NCI-H345 treated with DMSO at 0.1 percent for 48 hours (cell line): ENCODE data around the gene SMAD2.
"Not testable (repeated sequence)": the region's sequence is repeated elsewhere in the genome, so short reads cannot be mapped to it uniquely, and the experiment has no call there.

Experiments
- DNase-seq: peaks from one replicate; lab custom pipeline; 2025; ENCODE audit not compliant: unreplicated experiment; lab: John Stamatoyannopoulos, UW

SMAD2 gene

DNA sequence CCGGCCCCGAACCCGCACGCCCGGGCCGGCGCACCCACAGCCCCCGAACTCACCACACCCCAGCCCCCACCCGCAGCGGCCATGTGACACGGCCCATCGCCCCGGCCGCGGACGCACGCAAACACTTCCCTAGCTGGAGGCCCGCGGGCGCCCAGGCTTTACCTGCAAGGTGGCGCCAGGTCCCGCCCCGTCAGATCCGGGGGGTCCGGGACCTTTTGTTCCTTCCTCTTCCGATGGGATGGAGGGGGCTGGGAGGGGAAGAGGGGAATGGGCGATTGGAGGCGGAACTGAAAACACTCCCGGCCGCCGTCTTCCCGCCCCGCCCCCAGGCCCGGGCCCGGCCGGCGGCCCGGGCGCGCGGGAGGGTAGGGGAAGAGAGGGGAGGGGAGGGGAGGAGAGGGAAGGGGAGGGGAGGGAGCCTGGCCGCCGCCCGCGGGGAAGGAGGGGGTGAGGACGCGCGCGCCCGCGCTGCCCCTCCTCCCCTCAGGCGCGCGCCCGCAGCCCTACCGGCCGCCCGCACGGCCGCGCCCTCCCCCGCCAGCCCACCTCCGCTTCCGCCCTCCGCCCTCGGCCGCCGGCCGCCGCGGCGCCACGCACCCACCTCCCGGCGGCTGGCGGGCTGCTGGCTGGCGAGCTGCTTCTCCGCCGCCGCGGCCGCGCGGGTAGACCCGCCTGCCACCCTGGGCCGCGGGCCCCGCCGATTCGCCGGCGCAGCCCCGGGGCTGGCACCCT, at the start of gene SMAD2:
Gene SMAD2, minus strand, starts transcription at position 461 of the 732 bp plus-strand sequence. CDS start 33,903 bp downstream, outside the sequence.
- DNase-seq, result peak; percentile 73

GRCh38 chr18:47979611-47980200, 49.2 kb upstream of the SMAD2 start:
- no peak for DNase-seq

GRCh38 chr18:47978603-47979002, 48.1 kb upstream of the SMAD2 start:
- DNase-seq, result no peak

GRCh38 chr18:47978141-47978540, 47.7 kb upstream of the SMAD2 start:
- no peak for DNase-seq

- DNase-seq, result no peak
Measured at GRCh38 chr18:47975701-47976100, 45.2 kb upstream of the SMAD2 start.

GRCh38 chr18:47975105-47975504, 44.6 kb upstream of the SMAD2 start:
- DNase-seq, result peak; percentile 51

DNA sequence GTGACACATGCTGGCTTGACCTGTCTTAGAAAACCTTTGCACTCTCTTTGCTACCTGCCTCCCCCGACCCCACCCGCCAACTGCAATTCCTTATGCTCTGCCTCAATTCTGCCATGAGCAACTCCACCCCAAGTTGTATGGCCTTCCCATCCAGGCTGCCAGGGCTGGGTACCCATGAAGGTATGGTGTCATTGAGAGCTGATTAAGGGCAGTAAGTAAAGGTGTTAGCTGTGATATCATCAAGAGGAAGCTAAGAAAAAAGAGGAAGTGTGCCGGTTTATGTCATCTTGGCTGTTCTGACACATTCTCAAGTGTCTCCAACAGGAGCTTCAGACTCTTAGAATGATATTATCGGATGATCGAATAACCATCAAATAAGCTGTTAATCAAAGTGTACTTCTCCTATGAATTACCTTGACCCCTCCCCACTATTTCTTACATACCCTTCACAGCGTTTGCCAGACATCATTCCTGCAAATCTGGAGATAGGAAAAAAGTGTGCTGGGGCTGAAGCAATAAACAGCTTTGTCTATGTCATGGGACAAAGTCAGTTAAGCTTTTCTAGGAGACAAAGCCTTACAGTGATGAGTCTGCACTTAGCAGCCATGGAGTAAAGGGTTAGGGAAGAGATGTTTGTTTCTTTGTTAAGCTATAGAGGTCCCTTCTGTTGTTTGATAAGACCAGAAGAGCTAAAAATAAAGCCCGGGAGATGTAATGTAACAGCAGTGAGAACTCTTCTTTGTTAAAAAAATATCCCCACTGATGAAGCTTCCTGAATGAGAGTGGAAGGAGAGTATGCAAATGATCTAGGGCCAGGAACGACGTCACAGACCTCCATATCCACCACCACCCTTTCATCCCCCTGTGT, 40.4 kb upstream of the SMAD2 start:
- DNase-seq, result no peak

- DNase-seq, result no peak
Measured at GRCh38 chr18:47969816-47970215, 39.4 kb upstream of the SMAD2 start.

- DNase-seq, result no peak
Measured at GRCh38 chr18:47968721-47969120, 38.3 kb upstream of the SMAD2 start.

GRCh38 chr18:47968006-47968676, 37.7 kb upstream of the SMAD2 start:
- DNase-seq, result no peak

GRCh38 chr18:47964053-47964452, 33.6 kb upstream of the SMAD2 start:
- no peak for DNase-seq

- DNase-seq, result not testable (repeated sequence)
Measured at GRCh38 chr18:47961003-47961402, 30.5 kb upstream of the SMAD2 start.

DNA sequence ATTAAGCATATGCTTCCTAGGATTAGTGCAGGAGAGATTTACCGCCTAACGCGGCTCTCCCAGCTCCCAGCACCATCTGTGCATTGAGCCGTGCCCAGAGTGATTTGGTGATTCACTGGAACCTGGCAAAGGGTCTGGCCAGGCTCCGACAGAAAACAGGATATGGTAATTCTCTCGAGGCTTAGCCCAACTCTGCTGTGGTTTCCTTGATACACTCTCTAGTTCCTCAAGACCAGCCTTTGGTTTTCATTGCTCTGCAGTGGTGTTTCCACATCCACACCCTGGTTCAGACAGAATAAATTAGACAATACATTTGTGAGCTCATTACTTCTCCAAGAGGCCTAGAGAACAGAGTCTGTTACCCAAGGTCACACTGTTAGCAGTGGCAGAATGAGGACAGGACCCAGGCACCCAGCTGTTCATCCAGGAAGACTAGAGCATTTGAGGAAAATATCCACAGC, 23.0 kb upstream of the SMAD2 start:
- DNase-seq, result no peak

DNA sequence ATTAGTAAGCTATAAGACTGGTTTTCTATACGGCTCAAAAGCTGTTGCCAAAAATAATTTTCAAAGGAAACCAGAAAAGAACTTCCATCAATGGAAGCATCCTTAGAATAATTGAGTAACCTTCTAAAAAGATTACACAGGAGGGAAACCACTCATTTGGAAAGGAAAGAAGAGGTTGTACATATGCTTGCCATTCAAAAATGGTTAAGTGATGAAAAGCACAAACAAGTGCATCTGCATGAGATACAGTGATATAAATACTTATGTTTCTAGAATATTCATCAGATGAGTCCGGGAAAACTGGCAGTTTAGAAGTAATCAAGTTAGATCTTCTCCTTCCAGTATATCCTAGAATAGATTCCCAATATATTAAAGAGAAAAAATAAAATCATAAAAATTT, 20.1 kb upstream of the SMAD2 start:
- DNase-seq, result no peak

DNA sequence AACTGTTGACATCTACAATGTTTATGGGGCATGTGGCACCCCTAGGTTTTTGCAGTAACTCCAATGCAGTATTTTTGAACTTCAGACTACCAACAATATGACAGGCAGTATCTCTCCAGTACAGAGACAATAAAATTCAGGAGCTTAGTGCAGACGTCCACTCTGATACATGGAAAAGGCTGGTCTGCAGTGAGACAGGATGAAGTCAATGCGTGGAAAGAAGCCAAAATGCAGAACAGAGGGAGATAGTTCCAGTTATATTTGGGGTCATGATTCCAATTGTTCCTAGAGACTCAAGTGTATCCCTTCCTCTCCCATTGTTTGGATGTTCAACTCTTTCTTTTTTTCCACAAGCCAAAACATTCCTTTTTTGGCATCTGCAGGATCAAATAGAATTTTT, 18.7 kb upstream of the SMAD2 start:
- DNase-seq, result no peak

DNA sequence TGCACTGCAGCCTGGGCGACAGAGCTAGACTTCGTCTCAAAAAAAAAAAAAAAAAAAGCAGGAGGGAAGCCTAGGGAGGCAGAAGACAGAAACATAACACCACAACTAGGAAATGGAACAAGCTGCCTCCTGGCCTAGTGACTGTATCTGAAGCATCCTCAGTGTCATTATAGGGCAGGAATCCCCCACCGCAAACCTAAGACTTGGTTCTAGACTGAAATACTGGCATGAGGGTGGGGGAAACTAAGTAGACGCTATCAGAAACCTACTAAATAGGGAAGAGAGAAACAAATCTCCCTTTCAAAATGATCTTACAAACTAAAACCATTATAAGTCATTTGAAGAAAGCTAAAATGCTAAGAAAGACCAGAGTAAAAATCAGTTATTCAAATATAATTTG, 16.4 kb upstream of the SMAD2 start:
- no peak for DNase-seq

DNA sequence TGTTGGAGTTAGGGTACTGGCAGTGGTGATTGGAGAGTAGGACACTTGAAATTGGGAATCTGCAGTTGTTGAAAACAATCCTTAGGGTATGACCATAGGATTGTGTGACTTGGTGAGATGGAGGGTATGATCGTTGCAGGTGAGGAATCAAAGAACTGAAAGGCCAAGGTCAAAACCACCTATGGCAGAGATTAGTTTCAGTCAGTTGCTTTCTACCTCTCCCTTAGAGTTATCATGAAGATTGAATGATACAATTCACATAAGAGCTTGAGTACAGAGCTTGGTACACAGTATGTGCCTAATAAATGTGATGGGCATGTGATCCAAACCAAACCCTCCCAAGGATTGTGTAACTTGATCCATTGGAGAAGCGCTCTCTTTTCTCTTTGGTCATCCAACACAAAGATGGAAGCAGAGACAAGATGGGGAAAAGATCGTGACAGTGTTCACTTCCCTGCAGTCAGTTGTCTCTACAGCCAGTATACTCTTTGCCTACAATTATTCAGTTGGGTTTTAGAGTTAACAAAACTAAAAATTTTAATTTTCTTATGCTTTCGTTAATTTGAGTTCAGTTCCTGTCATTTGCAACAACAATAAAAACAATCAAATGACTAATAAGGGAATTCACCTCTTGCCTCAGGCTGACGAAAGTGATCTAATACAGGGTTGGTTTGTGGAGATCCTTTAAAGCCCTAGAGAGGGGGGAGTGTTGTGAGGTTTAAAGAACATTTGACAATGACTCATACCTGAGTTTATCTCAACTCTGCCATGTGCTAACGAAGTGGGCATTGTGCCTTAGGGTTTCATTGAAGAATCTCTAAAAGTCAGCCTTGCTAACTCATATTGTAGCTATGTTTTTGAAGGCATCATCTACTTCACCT, 14.8 kb upstream of the SMAD2 start:
- DNase-seq, result no peak

- DNase-seq, result no peak
Measured at GRCh38 chr18:47936952-47937351, 6.5 kb upstream of the SMAD2 start.

DNA sequence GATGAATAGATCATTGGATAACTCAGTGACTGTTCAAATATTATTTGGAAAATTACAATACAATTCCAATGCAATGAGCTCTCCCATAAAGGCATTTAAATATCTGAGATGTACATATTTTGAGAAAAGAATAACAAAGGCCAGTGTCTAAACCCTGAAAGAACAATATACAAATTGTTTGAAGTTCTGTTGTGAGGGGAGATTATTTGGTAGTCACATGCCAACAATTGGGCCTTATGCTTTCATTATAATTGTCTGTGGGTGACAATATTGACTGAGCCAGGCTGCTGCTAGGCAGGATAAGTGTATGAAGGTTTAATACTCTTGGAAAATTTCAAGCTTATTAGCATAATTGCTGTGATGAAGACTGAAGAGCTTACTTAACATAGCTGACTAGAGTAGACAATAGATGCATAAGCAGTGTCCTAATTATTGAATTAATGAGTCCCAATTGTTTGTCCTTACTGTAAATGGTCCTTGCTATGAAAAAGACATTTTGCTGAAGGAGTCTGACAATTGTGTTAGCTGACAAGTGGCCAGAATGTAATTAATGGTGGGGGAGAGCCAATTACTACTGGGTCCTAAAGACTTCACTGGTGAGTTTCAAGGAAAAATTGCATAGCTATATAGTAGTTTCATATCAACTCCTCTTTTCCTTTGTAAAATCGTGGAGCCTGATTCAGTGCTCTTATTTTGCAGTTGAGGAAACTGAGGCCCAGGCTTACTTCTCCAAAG, 5.0 kb upstream of the SMAD2 start:
- no peak for DNase-seq

GRCh38 chr18:47932603-47933002, 2.1 kb upstream of the SMAD2 start:
- DNase-seq, result no peak
